NCI-H748 (cell line): Measurements from ENCODE around the gene BACE1.
"Not testable (repeated sequence)": the region's sequence is repeated elsewhere in the genome, so short reads cannot be mapped to it uniquely, and the experiment has no call there.

Experiments
- DNase-seq: peaks from one replicate; lab custom pipeline; 2025; ENCODE audit not compliant: unreplicated experiment; lab: John Stamatoyannopoulos, UW

BACE1 gene

DNA sequence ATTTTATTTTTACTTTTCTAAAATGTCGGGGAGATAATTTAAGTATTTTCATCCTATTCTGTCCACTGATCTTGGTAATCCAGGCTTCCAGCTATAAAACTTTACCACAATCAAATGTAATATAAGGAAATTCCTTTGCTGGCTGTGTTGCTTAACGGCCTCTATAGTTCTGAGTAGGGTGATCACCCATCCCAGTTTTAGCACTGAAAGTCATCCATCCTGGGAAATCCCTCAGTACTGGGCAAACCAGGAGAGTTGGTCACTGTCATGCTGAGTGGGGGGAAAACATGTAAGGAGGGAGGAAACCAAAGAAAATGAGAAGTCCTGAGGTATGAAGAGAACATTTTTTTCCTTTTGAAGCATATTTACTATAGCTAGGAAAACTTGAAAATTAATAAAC is 37.7 kb downstream of the BACE1 start:
- DNase-seq, result no peak

DNA sequence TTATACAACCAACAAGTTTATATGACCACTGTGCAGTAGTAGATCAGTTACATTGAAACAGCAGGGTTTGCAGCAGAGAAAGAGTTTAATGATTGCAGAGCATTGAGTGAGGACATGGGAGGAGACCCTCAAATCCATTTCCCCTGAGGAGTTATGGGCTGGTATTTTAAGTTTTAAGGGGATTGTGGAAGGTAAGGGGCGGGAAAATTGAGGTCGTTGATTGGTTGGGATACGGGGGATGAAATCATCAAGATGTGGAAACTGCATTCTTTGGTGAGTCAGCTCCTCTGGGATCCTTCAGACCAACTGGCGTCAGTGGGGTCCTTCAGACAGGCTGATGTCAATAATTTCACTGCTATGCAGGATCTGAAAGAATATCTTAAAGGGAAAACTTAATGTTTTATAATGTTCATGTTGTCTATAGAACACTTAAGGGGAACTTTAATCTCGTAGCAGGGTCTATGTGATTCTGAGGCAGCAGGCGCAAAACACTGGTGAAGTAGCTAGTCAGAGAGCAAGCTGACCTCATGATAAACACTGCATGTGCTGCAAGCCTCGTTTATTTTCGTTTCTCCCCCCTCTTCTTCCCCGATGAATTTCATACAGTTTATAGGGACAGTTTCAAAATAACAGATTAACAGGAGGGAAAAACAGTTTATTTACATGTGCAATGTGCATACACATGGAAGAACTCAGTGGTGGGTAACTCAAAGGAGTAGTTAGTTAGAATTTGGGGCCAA is 42.3 kb downstream of the BACE1 start:
- no peak for DNase-seq

DNA sequence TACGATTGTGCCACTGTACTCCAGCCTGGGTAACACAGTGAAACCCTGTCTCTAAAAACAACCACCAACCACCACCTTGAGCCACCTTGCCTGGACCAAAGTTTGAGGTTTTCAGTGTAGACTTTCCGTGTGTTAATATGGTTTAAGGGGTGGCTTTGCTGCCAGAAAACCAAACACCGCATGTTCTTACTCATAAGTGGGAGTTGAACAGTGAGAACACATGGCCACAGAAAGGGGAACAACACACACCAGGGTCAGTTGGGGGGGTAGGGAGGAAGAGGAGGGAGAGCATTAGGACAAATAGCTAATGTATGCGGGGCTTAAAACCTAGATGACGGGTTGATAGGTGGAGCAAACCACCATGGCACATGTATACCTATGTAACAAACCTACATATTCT is 43.9 kb downstream of the BACE1 start:
- DNase-seq, result not testable (repeated sequence)

DNA sequence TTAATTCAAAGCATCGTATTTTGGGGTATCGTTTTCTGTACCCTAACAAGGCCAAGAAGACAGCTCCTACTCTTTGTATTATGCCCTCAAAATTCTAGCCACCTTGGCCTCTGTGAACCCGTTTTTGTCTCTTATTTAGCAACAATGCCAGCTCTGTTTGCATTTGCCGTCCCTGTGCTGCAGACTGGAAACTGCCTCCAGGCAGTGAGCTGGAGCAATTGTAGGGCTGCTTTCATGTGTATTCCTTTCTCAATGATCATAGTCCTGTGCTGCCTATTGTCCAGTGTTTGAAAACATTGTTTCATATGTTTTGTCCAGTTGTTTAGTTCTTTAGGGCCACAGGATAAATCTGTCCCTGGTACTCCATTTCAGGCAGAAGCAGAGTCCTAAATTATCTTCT is 44.8 kb downstream of the BACE1 start:
- no peak for DNase-seq

DNA sequence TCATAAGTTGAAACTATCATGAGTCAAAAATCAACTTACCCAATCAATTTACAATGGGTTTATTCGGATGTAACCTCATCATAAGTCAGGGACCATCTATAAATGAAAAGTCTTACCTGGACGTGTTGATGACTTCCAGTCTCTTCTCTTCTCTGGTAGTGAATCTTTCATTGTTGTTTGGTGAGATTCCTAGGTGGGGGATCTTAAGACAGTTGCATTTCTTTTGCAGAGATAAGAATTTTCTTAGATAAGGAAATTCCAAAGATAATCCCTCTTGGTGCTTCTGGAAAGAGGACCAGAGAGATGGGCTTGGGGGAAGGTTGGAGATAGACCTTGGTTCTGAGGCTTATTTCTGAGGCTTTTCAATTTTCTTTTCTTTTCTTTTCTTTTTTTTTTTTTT is 46.2 kb downstream of the BACE1 start:
- no peak for DNase-seq

DNA sequence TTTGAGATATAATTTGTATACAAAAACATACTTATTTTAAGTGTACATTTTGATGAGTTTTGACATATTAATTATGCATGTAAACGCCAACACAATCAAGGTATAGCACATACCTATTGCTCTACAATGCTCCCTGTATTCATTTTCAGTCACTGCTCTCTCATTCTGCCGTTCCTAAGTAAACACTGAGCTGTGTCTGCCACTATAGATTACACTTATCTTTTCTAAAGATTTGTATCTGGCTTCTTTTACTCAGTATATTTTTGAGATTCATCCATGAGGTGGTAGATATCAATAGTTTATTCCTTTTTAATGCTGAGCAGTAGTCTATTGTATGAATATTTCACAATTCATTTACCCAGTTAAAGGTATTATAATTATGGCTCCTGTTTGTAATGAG is 50.3 kb downstream of the BACE1 start:
- no peak for DNase-seq

DNA sequence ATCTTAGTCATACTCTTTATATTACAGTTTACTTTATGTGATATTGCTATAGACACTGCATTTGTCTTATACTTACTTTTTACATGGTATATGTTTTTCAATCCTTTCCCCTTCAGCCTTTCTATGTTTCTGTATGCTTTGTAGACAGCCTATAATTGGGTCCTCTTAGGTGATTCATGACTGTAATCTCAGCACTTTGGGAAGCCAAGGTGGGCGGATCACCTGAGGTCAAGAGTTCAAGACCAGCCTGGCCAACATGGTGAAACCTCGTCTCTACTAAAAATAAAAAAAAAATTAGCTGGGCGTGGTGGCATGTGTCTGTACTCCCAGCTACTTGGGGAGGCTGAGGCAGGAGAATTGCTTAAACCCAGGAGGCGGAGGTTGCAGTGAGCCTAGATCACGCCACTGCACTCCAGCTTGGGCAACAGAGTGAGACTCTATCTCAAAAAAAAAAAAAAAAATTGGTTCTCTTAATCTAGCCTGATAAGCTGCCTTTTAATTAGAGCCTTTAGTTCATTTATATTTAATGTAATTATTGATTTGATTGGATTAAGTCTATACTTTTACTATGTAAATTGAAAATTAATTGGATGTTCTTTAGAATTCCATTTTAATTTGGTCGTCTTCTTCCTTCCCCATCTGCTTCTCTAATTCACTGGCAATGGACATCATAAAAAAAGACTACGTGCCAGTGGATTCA is 51.3 kb downstream of the BACE1 start:
- not testable (repeated sequence) for DNase-seq

DNA sequence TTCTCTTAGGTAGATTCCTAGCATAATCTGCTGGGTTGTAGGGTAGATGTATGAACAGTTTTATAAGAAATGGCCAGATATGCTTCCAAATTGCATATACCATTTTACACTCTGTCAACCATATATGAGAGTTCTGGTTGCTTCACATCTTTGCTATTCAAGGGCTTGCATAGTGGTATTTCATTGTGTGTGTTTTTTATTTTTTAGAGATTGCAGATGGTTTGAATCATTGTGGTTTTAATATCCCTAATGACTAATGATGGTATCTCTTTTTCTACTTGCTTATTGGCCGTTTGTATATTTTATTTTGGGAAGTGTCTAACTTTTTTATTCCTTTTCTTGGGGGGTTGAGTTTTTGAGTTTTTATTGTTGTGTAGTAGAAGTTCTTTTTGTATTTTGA is 56.6 kb downstream of the BACE1 start:
- no peak for DNase-seq

DNA sequence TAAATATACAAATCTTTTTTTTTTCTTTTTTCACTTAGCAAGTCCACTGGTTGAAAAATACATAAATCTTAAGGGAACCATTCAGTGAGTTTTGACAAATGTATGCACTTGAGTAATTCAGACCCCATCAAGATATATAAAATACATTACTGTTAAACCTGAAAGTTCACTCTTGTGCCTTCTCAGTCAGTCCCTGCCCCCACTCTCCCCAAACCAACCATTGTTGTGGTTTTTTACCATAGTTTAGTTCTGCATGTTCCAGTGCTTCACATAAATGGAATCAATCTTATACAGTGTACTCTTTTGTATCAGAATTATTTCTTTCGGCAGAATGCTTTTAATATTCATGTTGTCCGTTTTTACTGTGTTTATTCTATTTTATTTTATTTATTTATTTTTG is 57.5 kb downstream of the BACE1 start:
- no peak for DNase-seq

DNA sequence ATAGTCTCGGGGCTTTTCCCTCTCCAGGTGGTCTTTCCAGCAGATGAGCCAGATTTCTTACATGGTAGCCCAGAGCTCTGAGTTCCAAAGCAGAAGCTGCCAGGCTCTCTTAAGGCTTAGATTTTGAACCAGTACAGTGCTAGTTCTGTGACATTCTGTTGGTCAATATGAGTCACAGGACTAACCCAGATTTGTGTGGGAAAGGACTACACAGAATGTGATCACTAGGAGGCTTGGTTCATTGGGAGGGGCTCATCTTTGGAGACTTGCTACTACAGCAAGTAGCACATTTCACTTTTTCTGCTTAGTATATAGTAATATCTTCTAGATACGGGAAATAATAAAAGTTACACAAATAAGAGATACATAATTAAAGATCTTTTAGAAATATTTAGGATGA is 59.5 kb downstream of the BACE1 start:
- no peak for DNase-seq

DNA sequence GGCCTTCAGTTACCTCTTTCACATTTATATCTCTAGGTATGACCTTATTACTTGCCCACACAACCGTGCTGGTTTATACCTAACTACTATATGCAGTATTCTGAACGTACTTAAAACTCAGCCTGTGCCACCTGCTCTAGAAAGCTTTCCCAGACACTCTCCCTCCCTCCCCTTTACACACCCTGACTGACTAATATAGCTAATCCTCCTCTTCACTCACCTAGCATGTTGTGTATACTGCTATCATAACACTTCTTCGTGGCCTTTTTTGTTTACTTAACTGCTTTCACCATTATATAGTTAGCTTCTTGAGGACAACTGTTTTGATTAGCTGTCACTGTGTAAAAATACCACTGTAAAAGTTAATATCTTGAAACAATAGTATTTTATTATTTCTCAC is 60.1 kb downstream of the BACE1 start:
- no peak for DNase-seq

DNA sequence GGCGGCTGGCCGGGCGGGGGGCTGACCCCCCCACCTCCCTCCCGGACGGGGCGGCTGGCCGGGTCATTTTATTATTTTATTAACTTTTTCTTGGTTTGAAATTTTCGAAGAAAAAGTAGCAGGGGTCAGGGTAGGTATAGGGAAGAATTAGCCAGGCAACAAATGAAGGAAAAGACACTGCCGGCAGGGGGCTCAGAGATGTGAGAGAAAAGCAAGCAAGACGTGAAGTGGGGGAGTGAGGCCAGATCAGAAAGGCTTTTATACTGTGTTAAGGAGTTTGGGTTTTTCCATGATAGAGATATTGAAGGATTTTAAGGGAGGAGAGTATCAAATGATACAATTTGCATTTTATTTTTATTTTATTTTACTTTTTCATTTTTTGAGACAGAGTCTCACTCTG is 64.5 kb downstream of the BACE1 start:
- DNase-seq, result no peak

DNA sequence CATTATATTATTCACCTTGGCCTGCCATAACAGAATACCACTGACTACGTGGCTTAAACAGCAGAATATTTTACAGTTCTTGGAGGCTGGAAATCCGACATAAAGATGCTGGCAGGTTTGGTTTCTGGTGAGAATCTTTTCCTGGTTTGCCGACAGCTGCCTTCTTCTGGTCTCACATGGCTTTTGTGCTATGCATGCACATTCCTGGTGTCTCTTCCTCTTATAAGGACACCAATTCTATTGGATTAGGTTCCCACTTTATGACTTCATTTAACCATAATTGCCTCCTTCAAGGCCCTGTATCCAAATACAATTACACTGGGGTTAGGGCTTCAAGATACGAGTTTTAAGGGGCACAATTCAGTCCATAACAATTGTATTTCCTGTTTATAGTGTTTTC is 66.5 kb downstream of the BACE1 start:
- DNase-seq, result no peak

DNA sequence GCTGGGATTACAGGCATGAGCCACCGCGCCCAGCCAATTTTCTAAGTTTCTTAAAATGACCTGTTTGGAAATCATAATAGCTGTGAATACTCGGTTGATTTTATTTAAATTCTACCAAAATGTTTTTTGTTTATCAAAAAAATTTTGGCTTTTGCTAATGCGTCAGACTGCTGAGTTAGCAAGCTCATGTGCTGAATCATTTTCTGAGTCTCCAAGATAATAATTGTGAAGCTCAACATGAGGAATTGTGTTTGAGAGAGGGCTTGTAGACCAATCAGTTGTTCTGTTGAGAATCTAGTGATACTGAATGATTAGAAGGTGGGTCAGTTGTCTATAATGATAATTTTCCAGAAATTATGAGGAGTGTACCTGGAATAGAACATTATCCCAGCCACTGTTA is 67.7 kb downstream of the BACE1 start:
- DNase-seq, result no peak

DNA sequence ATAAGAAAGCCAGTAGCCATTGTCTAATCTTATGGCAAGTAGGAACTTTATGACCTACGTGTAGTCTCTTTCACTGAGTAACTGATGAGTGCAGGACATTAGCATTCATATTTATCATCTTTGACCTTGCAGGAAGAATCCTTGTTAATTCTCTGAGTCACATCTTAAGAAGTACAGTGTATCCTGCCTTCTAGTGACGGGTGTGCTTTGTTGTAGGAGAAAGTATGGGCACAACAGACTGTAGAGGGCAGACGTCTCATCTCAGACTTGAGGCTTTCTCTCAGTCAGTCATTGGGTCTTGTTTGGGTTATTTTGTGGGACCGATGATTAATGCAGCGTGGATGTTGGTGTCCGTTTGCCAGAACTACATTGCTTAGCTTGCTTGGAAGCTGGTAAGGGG is 76.8 kb downstream of the BACE1 start:
- DNase-seq, result no peak

DNA sequence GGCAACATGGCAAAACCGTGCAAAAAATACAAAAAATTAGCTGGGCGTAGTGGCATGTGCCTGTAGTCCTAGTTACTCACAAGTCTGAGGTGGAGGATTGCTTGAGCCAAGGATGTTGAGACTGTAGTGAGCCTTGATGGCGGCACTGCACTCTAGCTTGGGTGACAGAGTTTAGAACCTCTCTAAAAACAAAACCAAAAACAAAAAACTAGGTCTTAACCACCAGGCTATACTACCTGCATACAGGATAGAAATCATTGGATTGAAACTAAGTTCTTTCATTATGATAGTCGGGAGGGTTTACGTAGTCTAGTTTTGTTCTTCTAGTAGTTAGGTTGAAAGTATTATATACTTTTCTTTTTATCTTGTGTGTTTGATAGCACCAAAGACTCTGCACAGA is 77.8 kb downstream of the BACE1 start:
- no peak for DNase-seq
